Measurements from ENCODE around the gene ALDH1L2. TPM values are rescaled to one million over a fixed set of nuclear protein-coding genes. Genes with fewer than 3 reads are reported as not detected.

The ALDH1L2 gene
- total and polyA plus RNA-seq, 9 of the 15 experiments (the other 6 are each of a cell fraction or from before 2014, with no cell fraction given) = 1.1 to 9.9 (median 3.8) TPM

- TF ChIP-seq CCAR2 (IDR thresholded peaks at IDR 0.05; ENCODE audit: low read depth, low read length) (no peak), DEAF1 (CRISPR knock-in tag; IDR thresholded peaks at IDR 0.05) (no peak), SMARCB1 (IDR thresholded peaks at IDR 0.05; ENCODE audit: insufficient read length, low read depth) (no peak), FOSL1 (tag; conservative IDR thresholded peaks at IDR 0.05) (no peak), ZKSCAN3 (CRISPR knock-in tag; IDR thresholded peaks at IDR 0.05) (no peak), SLC30A9 (CRISPR knock-in tag; IDR thresholded peaks at IDR 0.05) (no peak), CXXC5 (CRISPR knock-in tag; IDR thresholded peaks at IDR 0.05) (peak; percentile 50), YBX1 (IDR thresholded peaks at IDR 0.05) (no peak), STAG1 (CRISPR knock-in tag; IDR thresholded peaks at IDR 0.05; ENCODE audit: borderline replicate concordance) (no peak), HNRNPUL1 (IDR thresholded peaks at IDR 0.05; ENCODE audit: low read length) (no peak), PRDM10 (IDR thresholded peaks at IDR 0.05; ENCODE audit: partially characterized antibody) (no peak), RB1 (IDR thresholded peaks at IDR 0.05; ENCODE audit: low read depth) (no peak), PYGO2 (tag; IDR thresholded peaks at IDR 0.05) (no peak), SMARCE1 (IDR thresholded peaks at IDR 0.05) (no peak), SMARCC2 (IDR thresholded peaks at IDR 0.05; ENCODE audit: low read depth) (no peak), PHB2 (IDR thresholded peaks at IDR 0.05; ENCODE audit: low read depth) (no peak), ZBTB1 (CRISPR knock-in tag; IDR thresholded peaks at IDR 0.05; ENCODE audit: borderline replicate concordance, low read depth) (no peak), ZNF184 (CRISPR knock-in tag; IDR thresholded peaks at IDR 0.05) (no peak), ZNF644 (tag; IDR thresholded peaks at IDR 0.05; ENCODE audit: low read depth) (no peak), MIER1 (IDR thresholded peaks at IDR 0.05; ENCODE audit: low read depth) (no peak), ZNF224 (CRISPR knock-in tag; IDR thresholded peaks at IDR 0.05) (no peak), RBM25 (IDR thresholded peaks at IDR 0.05; ENCODE audit: low read depth, low read length, severe bottlenecking) (no peak), SMAD3 (CRISPR knock-in tag; conservative IDR thresholded peaks at IDR 0.05) (no peak), NRF1 (conservative IDR thresholded peaks at IDR 0.05 in 1 of 2, IDR thresholded peaks at IDR 0.05 in 1 of 2) (peak in 1 of 2 experiments; percentile 26; a peak in 2 of 4 replicates), BRD9 (IDR thresholded peaks at IDR 0.05; ENCODE audit: low read depth, partially characterized antibody) (no peak), ERF (CRISPR knock-in tag; IDR thresholded peaks at IDR 0.05) (0 out of 2 replicates have a peak, but pooled peaks have one; percentile 55)
Measured at GRCh38 chr12:105084251-105085250, at the start of gene ALDH1L2 (continued).

Measured in K562 (cell line).